DOHH2 (cell line): ENCODE results near the gene TRAK1.
A peak's percentile ranks its signal among the peaks of the same experiment; 100 is the strongest.

ENCODE experiments used
- H3F3A ChIP-seq: fragments of 200-600 bp; sonication (generic), shearing (Covaris generic); 2 replicates; pipeline ENCODE4 v1.6.0; 2016; ENCODE audit warnings: antibody characterized with exemption, mild to moderate bottlenecking; ENCODE audit not compliant: control insufficient read depth, insufficient read depth
- H3K27ac ChIP-seq: fragments of 200-600 bp; sonication (generic); 2 replicates; pipeline ENCODE4 v1.5.1; 2014; ENCODE audit warnings: low read depth, mild to moderate bottlenecking, low read length, moderate library complexity
- H3K27me3 ChIP-seq: fragments of 200-600 bp; sonication (generic); 2 replicates; pipeline ENCODE4 v1.6.1; 2014; ENCODE audit warnings: mild to moderate bottlenecking, low read length, mixed read lengths; ENCODE audit not compliant: control insufficient read depth
- H3K36me3 ChIP-seq: fragments of 200-600 bp; sonication (generic); 2 replicates; pipeline ENCODE4 v1.6.1; 2014; ENCODE audit warnings: mild to moderate bottlenecking, low read length, moderate library complexity, mixed read lengths; ENCODE audit not compliant: control insufficient read depth
- H3K4me1 ChIP-seq: fragments of 200-600 bp; sonication (generic); 2 replicates; pipeline ENCODE4 v1.6.1; 2014; ENCODE audit warnings: mild to moderate bottlenecking, low read length, mixed read lengths; ENCODE audit not compliant: control insufficient read depth
- H3K4me2 ChIP-seq: fragments of 200-600 bp; sonication (generic); 2 replicates; pipeline ENCODE4 v1.6.0; 2014; ENCODE audit warnings: mild to moderate bottlenecking, low read length, moderate library complexity
- H3K4me3 ChIP-seq: fragments of 200-600 bp; sonication (generic); 2 replicates; pipeline ENCODE4 v1.5.1; 2014; ENCODE audit warnings: mild to moderate bottlenecking, low read length, mixed read lengths
- H3K79me2 ChIP-seq: fragments of 200-600 bp; sonication (generic); 2 replicates; pipeline ENCODE4 v1.6.1; 2014; ENCODE audit warnings: mild to moderate bottlenecking, low read length, mixed read lengths; ENCODE audit not compliant: control insufficient read depth
- H3K9me2 ChIP-seq: fragments of 200-600 bp; sonication (generic); replicated peaks from 2 replicates; pipeline ENCODE4 v1.6.1; 2014; ENCODE audit warnings: mild to moderate bottlenecking, low read length, mixed read lengths; ENCODE audit not compliant: control insufficient read depth
- H3K9me3 ChIP-seq: fragments of 200-600 bp; sonication (generic); 2 replicates; pipeline ENCODE4 v1.6.1; 2014; ENCODE audit warnings: antibody characterized with exemption, low read length, mixed read lengths; ENCODE audit not compliant: control insufficient read depth, insufficient read depth
- H4K20me1 ChIP-seq: fragments of 200-600 bp; sonication (generic); 2 replicates; pipeline ENCODE4 v1.6.0; 2014; ENCODE audit warnings: low read depth, mild to moderate bottlenecking, antibody characterized with exemption, low read length, moderate library complexity; ENCODE audit not compliant: control insufficient read depth, insufficient read depth
- EZH2phosphoT487 ChIP-seq: fragments of 200-600 bp; sonication (generic); IDR thresholded peaks from 2 replicates; pipeline ENCODE4 v1.6.1; 2017; ENCODE audit warnings: borderline replicate concordance, mild to moderate bottlenecking, antibody characterized with exemption, low read length, moderate library complexity, mixed read lengths
- TF ChIP-seq, protein P1 (sequence below): fragments of 200-600 bp; sonication (generic); IDR thresholded peaks from one replicate; pipeline ENCODE4 v1.5.1; 2014; ENCODE audit warnings: antibody characterized with exemption, mild to moderate bottlenecking, low read depth, low read length; ENCODE audit not compliant: poor library complexity, severe bottlenecking

TRAK1 gene, protein sequence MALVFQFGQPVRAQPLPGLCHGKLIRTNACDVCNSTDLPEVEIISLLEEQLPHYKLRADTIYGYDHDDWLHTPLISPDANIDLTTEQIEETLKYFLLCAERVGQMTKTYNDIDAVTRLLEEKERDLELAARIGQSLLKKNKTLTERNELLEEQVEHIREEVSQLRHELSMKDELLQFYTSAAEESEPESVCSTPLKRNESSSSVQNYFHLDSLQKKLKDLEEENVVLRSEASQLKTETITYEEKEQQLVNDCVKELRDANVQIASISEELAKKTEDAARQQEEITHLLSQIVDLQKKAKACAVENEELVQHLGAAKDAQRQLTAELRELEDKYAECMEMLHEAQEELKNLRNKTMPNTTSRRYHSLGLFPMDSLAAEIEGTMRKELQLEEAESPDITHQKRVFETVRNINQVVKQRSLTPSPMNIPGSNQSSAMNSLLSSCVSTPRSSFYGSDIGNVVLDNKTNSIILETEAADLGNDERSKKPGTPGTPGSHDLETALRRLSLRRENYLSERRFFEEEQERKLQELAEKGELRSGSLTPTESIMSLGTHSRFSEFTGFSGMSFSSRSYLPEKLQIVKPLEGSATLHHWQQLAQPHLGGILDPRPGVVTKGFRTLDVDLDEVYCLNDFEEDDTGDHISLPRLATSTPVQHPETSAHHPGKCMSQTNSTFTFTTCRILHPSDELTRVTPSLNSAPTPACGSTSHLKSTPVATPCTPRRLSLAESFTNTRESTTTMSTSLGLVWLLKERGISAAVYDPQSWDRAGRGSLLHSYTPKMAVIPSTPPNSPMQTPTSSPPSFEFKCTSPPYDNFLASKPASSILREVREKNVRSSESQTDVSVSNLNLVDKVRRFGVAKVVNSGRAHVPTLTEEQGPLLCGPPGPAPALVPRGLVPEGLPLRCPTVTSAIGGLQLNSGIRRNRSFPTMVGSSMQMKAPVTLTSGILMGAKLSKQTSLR

DNA sequence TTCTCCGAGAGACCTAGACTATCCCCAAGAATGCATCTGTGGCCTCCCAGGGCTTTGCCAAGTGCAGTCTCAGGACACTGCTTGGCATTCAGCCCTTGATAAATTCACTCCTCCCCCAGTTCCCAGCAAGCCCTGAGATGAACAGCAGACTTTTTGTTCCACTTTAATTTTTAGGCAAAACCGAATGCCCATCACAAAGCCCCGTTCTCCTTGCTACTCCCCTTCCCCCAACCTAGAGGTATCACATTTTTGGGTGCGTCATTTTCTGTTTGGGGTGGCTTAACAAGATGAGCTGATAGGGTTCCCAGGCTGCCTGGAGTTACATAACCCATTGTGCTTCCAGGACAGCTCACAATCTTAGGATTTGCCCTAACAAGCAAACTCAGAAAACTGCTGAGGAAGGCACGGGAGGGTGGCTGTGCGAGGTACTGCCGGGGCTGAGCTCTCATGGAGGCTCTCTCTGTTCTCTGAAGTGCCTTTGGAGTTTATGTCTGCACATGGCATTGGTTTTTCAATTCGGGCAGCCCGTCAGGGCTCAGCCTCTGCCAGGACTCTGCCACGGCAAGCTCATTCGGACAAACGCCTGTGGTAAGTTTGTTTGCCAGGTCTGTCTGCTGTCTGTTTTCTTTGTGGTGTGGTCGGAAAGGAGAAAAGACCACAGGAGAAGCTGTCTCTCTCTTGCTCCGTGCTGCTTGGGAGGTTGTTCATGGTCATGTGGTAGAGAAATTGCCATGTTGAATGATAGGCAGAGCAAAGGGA lies at the start of gene TRAK1:
TRAK1 (plus strand) TSS at position 385 of the 759 bp plus-strand sequence; CDS start at position 498, 113 bp downstream.
- Histone ChIP-seq H3K27me3 (no peaks in the 10 kb centered on the region), H3K4me1 (peaks cover 46% of the 10 kb centered on the region), H3K9me3 (peaks cover 10% of the 10 kb centered on the region; the same call in 1 of the 2 replicates), H4K20me1 (no peaks in the 10 kb centered on the region; the same call in 1 of the 2 replicates), H3K79me2 (peaks cover 86% of the 10 kb centered on the region), H3F3A (peaks cover 17% of the 10 kb centered on the region), H3K4me2 (peak within 1 kb of the TSS; percentile 46), H3K27ac (peak within 1 kb of the TSS; percentile 60), H3K4me3 (peak within 1 kb of the TSS; percentile 22; the same call in 1 of the 2 replicates), H3K9me2 (no peaks in the 10 kb centered on the region), H3K36me3 (peaks cover 84% of the 10 kb centered on the region)
- TF ChIP-seq EZH2phosphoT487 = no peak
- TF ChIP-seq, protein P1, sequence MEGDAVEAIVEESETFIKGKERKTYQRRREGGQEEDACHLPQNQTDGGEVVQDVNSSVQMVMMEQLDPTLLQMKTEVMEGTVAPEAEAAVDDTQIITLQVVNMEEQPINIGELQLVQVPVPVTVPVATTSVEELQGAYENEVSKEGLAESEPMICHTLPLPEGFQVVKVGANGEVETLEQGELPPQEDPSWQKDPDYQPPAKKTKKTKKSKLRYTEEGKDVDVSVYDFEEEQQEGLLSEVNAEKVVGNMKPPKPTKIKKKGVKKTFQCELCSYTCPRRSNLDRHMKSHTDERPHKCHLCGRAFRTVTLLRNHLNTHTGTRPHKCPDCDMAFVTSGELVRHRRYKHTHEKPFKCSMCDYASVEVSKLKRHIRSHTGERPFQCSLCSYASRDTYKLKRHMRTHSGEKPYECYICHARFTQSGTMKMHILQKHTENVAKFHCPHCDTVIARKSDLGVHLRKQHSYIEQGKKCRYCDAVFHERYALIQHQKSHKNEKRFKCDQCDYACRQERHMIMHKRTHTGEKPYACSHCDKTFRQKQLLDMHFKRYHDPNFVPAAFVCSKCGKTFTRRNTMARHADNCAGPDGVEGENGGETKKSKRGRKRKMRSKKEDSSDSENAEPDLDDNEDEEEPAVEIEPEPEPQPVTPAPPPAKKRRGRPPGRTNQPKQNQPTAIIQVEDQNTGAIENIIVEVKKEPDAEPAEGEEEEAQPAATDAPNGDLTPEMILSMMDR = no peak

DNA sequence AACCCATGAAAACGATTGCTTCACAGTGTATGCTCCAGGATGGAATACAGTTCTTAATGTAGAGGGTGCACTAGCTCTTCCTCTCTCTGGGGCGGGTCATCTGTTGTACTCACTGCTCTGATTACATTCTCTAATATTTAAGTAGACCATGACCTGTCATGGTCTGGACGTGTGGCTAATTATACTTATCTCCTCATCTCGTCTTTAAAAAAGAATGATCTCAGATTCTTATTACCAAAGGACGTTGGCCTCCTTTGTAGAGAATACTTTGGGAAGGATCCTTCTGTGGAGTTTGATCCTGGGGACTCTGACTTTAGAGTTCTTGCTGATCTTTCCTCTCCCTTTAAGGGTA lies 48.4 kb upstream of the TRAK1 start:
- Histone ChIP-seq H3K4me2 (peak overlapping the region; percentile 51), H3K4me1 (peaks cover 97% of the 10 kb centered on the region), H3K27me3 (no peaks in the 10 kb centered on the region), H3K4me3 (no peak overlapping the region; the same call in 1 of the 2 replicates), H3F3A (peaks cover 4% of the 10 kb centered on the region; the same call in 1 of the 2 replicates), H3K9me3 (no peaks in the 10 kb centered on the region), H3K36me3 (peaks cover 13% of the 10 kb centered on the region), H3K9me2 (no peaks in the 10 kb centered on the region), H3K79me2 (peaks cover 100% of the 10 kb centered on the region), H4K20me1 (peaks cover 24% of the 10 kb centered on the region; the same call in 1 of the 2 replicates), H3K27ac (no peak overlapping the region)
- TF ChIP-seq, protein P1 = no peak
- TF ChIP-seq EZH2phosphoT487 = no peak

DNA sequence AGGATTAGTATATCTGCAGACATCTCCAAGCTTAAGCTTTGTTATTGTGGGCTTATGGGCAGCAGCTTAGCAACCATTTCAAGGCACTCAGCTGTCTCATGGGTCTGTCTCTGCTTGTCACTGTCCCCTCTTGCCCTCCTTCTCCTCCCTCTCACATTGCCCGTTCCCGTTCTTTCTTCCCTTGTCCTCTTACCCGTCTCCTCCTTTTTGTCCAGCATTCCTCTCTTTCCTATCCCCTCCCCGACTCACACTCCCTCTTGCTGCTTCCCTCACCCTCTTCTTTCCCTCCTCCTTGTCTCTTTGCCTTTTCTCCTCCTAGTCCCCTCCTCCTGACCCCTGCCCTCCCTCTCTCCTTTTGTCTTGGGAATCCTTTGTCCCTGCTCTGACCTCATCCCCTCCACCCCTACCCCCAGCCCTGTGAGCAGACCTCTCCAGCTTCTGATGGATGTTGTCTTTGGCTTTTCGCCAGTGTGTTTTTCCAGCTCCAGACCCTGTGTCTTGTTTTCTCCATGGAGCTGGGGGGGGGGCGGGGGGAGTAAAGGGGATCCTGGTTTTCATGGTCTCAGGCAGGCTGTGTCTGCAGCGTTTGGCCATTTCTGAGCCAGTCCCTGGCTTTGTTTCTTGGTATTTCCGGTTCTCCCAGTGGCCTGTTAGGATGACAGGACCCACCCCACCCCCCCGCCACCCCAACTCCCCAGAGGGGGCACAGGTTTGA lies 47.9 kb upstream of the TRAK1 start:
- peak overlapping the region; percentile 51 for H3K4me2 ChIP-seq
- peaks cover 100% of the 10 kb centered on the region for H3K79me2 ChIP-seq
- H3K36me3 ChIP-seq = peaks cover 7% of the 10 kb centered on the region
- peaks cover 9% of the 10 kb centered on the region; the same call in 1 of the 2 replicates for H3F3A ChIP-seq
- H3K9me3 ChIP-seq = no peaks in the 10 kb centered on the region
- no peaks in the 10 kb centered on the region for H3K27me3 ChIP-seq
- H3K27ac ChIP-seq = no peak overlapping the region
- peaks cover 97% of the 10 kb centered on the region for H3K4me1 ChIP-seq
- peaks cover 21% of the 10 kb centered on the region; the same call in 1 of the 2 replicates for H4K20me1 ChIP-seq
- H3K9me2 ChIP-seq = no peaks in the 10 kb centered on the region
- TF ChIP-seq EZH2phosphoT487 = no peak
- TF ChIP-seq, protein P1 = no peak
- no peak overlapping the region; the same call in 1 of the 2 replicates for H3K4me3 ChIP-seq
